Activated CD4-positive, alpha-beta T cell treated with anti-CD3 and anti-CD28 coated beads, Interleukin-2, amount 10 ng/mL, durations not matched to agents 7 days and 5 days (primary cell): ENCODE measurements around the gene KCNMA1. TPM values are rescaled to one million over a fixed set of nuclear protein-coding genes. Genes with fewer than 3 reads are reported as not detected.

Source experiments
- CTCF ChIA-PET: fragments of 350-600 bp; sonication (Branson Sonifier 250); formaldehyde crosslinking; loops from one replicate; lab custom pipeline; 2021; ENCODE audit warnings: antibody characterized with exemption; lab: Charles Lee
- POLR2A ChIA-PET: fragments of 350-600 bp; sonication (Branson Sonifier 250); formaldehyde crosslinking; loops from one replicate; lab custom pipeline; 2021; ENCODE audit warnings: antibody characterized with exemption; lab: Charles Lee
- DNase-seq: peaks from one replicate; pipeline ENCODE4 v3.0.0-alpha.2; 2020
- H3K27ac Mint-ChIP-seq: one replicate; pipeline ENCODE4 v1.8.0; 2021; ENCODE audit warnings: mild to moderate bottlenecking, moderate library complexity, mixed read lengths
- H3K27me3 Mint-ChIP-seq: one replicate; pipeline ENCODE4 v1.8.0; 2021; ENCODE audit warnings: mixed read lengths
- H3K36me3 Mint-ChIP-seq: one replicate; pipeline ENCODE4 v1.8.0; 2021; ENCODE audit warnings: low read depth, mixed read lengths
- H3K4me1 Mint-ChIP-seq: one replicate; pipeline ENCODE4 v1.8.0; 2021; ENCODE audit warnings: mixed read lengths
- H3K4me3 Mint-ChIP-seq: one replicate; pipeline ENCODE4 v1.8.0; 2021; ENCODE audit warnings: mild to moderate bottlenecking, moderate library complexity, mixed read lengths
- H3K9me3 Mint-ChIP-seq: one replicate; pipeline ENCODE4 v1.8.0; 2021; ENCODE audit warnings: mixed read lengths
- total RNA-seq, 2 experiments: library from RNA; stranded (reverse); gene quantifications; one replicate each; pipeline ENCODE4 v1.2.3, GENCODE V29; 2021

Gene KCNMA1
- total RNA-seq, 2 experiments from 2014 or later = not detected

GRCh38 chr10:77622889-77623291 lies 14.7 kb downstream of the KCNMA1 start:
- ChIA-PET CTCF (no interaction called here), POLR2A (no interaction called here)
- Mint-ChIP-seq H3K27me3 (peaks cover 7% of the 10 kb centered on the region), H3K36me3 (no peaks in the 10 kb centered on the region), H3K27ac (no peak overlapping the region), H3K9me3 (no peaks in the 10 kb centered on the region), H3K4me3 (no peak overlapping the region), H3K4me1 (peaks cover 4% of the 10 kb centered on the region)
- no peak for DNase-seq

GRCh38 chr10:77620731-77621130 lies 16.9 kb downstream of the KCNMA1 start:
- ChIA-PET CTCF (no interaction called here), POLR2A (no interaction called here)
- Mint-ChIP-seq H3K27me3 (peaks cover 7% of the 10 kb centered on the region), H3K4me3 (no peak overlapping the region), H3K4me1 (peaks cover 4% of the 10 kb centered on the region), H3K36me3 (no peaks in the 10 kb centered on the region), H3K9me3 (no peaks in the 10 kb centered on the region), H3K27ac (no peak overlapping the region)
- no peak for DNase-seq

- Mint-ChIP-seq H3K9me3 (no peaks in the 10 kb centered on the region), H3K27ac (no peak overlapping the region), H3K36me3 (no peaks in the 10 kb centered on the region), H3K4me1 (peaks cover 4% of the 10 kb centered on the region), H3K27me3 (peaks cover 7% of the 10 kb centered on the region), H3K4me3 (no peak overlapping the region)
- POLR2A ChIA-PET = no interaction called here
- CTCF ChIA-PET = no interaction called here
- no peak for DNase-seq
Observed at GRCh38 chr10:77619964-77620703, 17.5 kb downstream of the KCNMA1 start.

GRCh38 chr10:77618117-77618516 lies 19.5 kb downstream of the KCNMA1 start:
- Mint-ChIP-seq H3K4me1 (peaks cover 4% of the 10 kb centered on the region), H3K4me3 (no peak overlapping the region), H3K27me3 (peaks cover 9% of the 10 kb centered on the region), H3K36me3 (no peaks in the 10 kb centered on the region), H3K27ac (no peak overlapping the region), H3K9me3 (no peaks in the 10 kb centered on the region)
- POLR2A ChIA-PET = no interaction called here
- no peak for DNase-seq
- CTCF ChIA-PET = no interaction called here

- no peaks in the 10 kb centered on the region for H3K9me3 Mint-ChIP-seq
- DNase-seq = no peak
- H3K27ac Mint-ChIP-seq = no peak overlapping the region
- no peaks in the 10 kb centered on the region for H3K36me3 Mint-ChIP-seq
- H3K27me3 Mint-ChIP-seq = peaks cover 5% of the 10 kb centered on the region
- no peak overlapping the region for H3K4me3 Mint-ChIP-seq
- ChIA-PET CTCF (no interaction called here), POLR2A (no interaction called here)
- H3K4me1 Mint-ChIP-seq = no peaks in the 10 kb centered on the region
Observed at GRCh38 chr10:77616766-77617165, 20.8 kb downstream of the KCNMA1 start.

- ChIA-PET POLR2A (no interaction called here), CTCF (no interaction called here)
Observed at GRCh38 chr10:77614778-77615625, 22.6 kb downstream of the KCNMA1 start.

GRCh38 chr10:77613476-77614130 lies 24.0 kb downstream of the KCNMA1 start:
- Mint-ChIP-seq H3K27ac (no peak overlapping the region), H3K9me3 (no peaks in the 10 kb centered on the region), H3K4me1 (no peaks in the 10 kb centered on the region), H3K4me3 (no peak overlapping the region), H3K36me3 (no peaks in the 10 kb centered on the region), H3K27me3 (peaks cover 8% of the 10 kb centered on the region)
- no peak for DNase-seq
- ChIA-PET POLR2A (no interaction called here), CTCF (no interaction called here)

More at GRCh38 chr10:77614778-77615625, 22.6 kb downstream of the KCNMA1 start:
- Mint-ChIP-seq H3K27ac (no peak overlapping the region), H3K27me3 (peaks cover 7% of the 10 kb centered on the region), H3K9me3 (no peaks in the 10 kb centered on the region), H3K4me1 (no peaks in the 10 kb centered on the region), H3K4me3 (no peak overlapping the region), H3K36me3 (no peaks in the 10 kb centered on the region)
- DNase-seq = no peak

GRCh38 chr10:77611670-77612069 lies 25.9 kb downstream of the KCNMA1 start:
- ChIA-PET POLR2A (no interaction called here), CTCF (no interaction called here)
- Mint-ChIP-seq H3K27me3 (peaks cover 8% of the 10 kb centered on the region), H3K27ac (no peak overlapping the region), H3K9me3 (no peaks in the 10 kb centered on the region), H3K4me3 (no peak overlapping the region), H3K4me1 (no peaks in the 10 kb centered on the region), H3K36me3 (no peaks in the 10 kb centered on the region)
- no peak for DNase-seq

GRCh38 chr10:77611221-77611620 lies 26.4 kb downstream of the KCNMA1 start:
- H3K4me3 Mint-ChIP-seq = no peak overlapping the region
- H3K4me1 Mint-ChIP-seq = no peaks in the 10 kb centered on the region
- ChIA-PET CTCF (no interaction called here), POLR2A (no interaction called here)
- H3K27me3 Mint-ChIP-seq = peaks cover 8% of the 10 kb centered on the region
- no peaks in the 10 kb centered on the region for H3K9me3 Mint-ChIP-seq
- no peaks in the 10 kb centered on the region for H3K36me3 Mint-ChIP-seq
- DNase-seq = no peak
- H3K27ac Mint-ChIP-seq = no peak overlapping the region

GRCh38 chr10:77609781-77610272 lies 27.8 kb downstream of the KCNMA1 start:
- no peaks in the 10 kb centered on the region for H3K9me3 Mint-ChIP-seq
- CTCF ChIA-PET = no interaction called here
- peaks cover 8% of the 10 kb centered on the region for H3K27me3 Mint-ChIP-seq
- no peak for DNase-seq
- H3K36me3 Mint-ChIP-seq = no peaks in the 10 kb centered on the region
- no peak overlapping the region for H3K4me3 Mint-ChIP-seq
- POLR2A ChIA-PET = no interaction called here
- no peaks in the 10 kb centered on the region for H3K4me1 Mint-ChIP-seq
- no peak overlapping the region for H3K27ac Mint-ChIP-seq

- peaks cover 7% of the 10 kb centered on the region for H3K27me3 Mint-ChIP-seq
- H3K4me3 Mint-ChIP-seq = no peak overlapping the region
- peaks cover 8% of the 10 kb centered on the region for H3K4me1 Mint-ChIP-seq
- ChIA-PET POLR2A (no interaction called here), CTCF (no interaction called here)
- DNase-seq = no peak
- H3K9me3 Mint-ChIP-seq = no peaks in the 10 kb centered on the region
- no peaks in the 10 kb centered on the region for H3K36me3 Mint-ChIP-seq
- no peak overlapping the region for H3K27ac Mint-ChIP-seq
Observed at GRCh38 chr10:77608281-77608680, 29.3 kb downstream of the KCNMA1 start.

GRCh38 chr10:77606751-77607150 lies 30.9 kb downstream of the KCNMA1 start:
- no peak for DNase-seq
- peaks cover 2% of the 10 kb centered on the region for H3K27me3 Mint-ChIP-seq
- no peak overlapping the region for H3K4me3 Mint-ChIP-seq
- H3K4me1 Mint-ChIP-seq = peaks cover 16% of the 10 kb centered on the region
- ChIA-PET CTCF (no interaction called here), POLR2A (no interaction called here)
- no peak overlapping the region for H3K27ac Mint-ChIP-seq
- H3K9me3 Mint-ChIP-seq = no peaks in the 10 kb centered on the region
- no peaks in the 10 kb centered on the region for H3K36me3 Mint-ChIP-seq

GRCh38 chr10:77605466-77605865 lies 32.1 kb downstream of the KCNMA1 start:
- H3K4me3 Mint-ChIP-seq = no peak overlapping the region
- no peak overlapping the region for H3K27ac Mint-ChIP-seq
- POLR2A ChIA-PET = no interaction called here
- DNase-seq = no peak
- no peaks in the 10 kb centered on the region for H3K9me3 Mint-ChIP-seq
- CTCF ChIA-PET = no interaction called here
- peaks cover 16% of the 10 kb centered on the region for H3K4me1 Mint-ChIP-seq
- H3K27me3 Mint-ChIP-seq = peaks cover 2% of the 10 kb centered on the region
- H3K36me3 Mint-ChIP-seq = no peaks in the 10 kb centered on the region
